HT-29 (cell line): ENCODE measurements around the gene ZNF639. TPM values are rescaled to one million over a fixed set of nuclear protein-coding genes. Genes with fewer than 3 reads are reported as not detected.

ENCODE experiments used
- total RNA-seq: library from RNA; depleted of rRNA; stranded (reverse); fragments of >200 nt; shearing (Covaris generic); gene quantifications from 2 replicates; pipeline ENCODE4 v1.2.3, GENCODE V29; 2014; rRNA removed

Gene ZNF639
- total RNA-seq, 1 experiment from 2014 or later: 28.9 TPM

Other genes starting within 250 kb of the ZNF639 start
- 5.0 and 7.4 TPM in 2 replicates for gene PIK3CA, start 174.7 kb upstream of the ZNF639 start, total RNA-seq
- gene KCNMB3, start 71.9 kb upstream of the ZNF639 start, total RNA-seq: 1.7 and 1.9 TPM in 2 replicates
- 19.5 and 21.9 TPM in 2 replicates for gene MFN1, start 24.7 kb downstream of the ZNF639 start, total RNA-seq
- gene GNB4, start 128.4 kb downstream of the ZNF639 start, total RNA-seq: not detected in 2 replicates
- gene ACTL6A, start 239.9 kb downstream of the ZNF639 start, total RNA-seq: 94.6 and 94.7 TPM in 2 replicates